ENCODE results near the gene KCNH2.

Gene KCNH2

GRCh38 chr7:150939052-150939451 lies 39.1 kb downstream of the KCNH2 start:
- no peaks in the 10 kb centered on the region for H3K36me3 Mint-ChIP-seq (ENCODE audit: low read depth)

DNA sequence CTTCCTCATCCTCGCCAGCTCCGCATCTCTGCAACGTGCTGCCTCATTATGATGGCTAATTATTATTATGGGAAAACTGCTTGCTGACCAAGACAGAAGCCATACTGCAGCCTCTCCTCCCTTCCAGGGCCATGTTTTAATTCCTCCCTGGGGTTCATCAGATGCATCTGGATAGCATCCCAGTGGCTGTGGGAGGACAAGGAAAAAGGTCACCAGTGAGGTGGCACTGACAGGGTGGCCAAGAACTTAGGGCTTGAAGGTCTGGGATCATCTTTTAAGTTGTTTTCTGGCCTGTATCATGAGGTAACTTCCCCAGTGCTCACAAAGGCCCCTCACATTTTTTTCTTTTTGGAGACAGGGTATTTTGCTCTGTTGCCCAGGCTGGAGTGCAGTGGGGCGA lies 39.6 kb downstream of the KCNH2 start:
- H3K36me3 Mint-ChIP-seq (ENCODE audit: low read depth) = no peaks in the 10 kb centered on the region
- no peak for ATAC-seq
- H3K4me3 Mint-ChIP-seq = peak overlapping the region; percentile 48
- no peak overlapping the region for H3K27ac Mint-ChIP-seq
- H3K27me3 Mint-ChIP-seq = no peaks in the 10 kb centered on the region
- no peak for DNase-seq
- H3K4me1 Mint-ChIP-seq = peaks cover 30% of the 10 kb centered on the region
- H3K9me3 Mint-ChIP-seq = no peaks in the 10 kb centered on the region

More at GRCh38 chr7:150939052-150939451, 39.1 kb downstream of the KCNH2 start:
- Mint-ChIP-seq H3K27ac (no peak overlapping the region), H3K4me1 (peaks cover 30% of the 10 kb centered on the region), H3K9me3 (no peaks in the 10 kb centered on the region), H3K27me3 (no peaks in the 10 kb centered on the region), H3K4me3 (no peak overlapping the region)
- ATAC-seq = no peak
- no peak for DNase-seq

DNA sequence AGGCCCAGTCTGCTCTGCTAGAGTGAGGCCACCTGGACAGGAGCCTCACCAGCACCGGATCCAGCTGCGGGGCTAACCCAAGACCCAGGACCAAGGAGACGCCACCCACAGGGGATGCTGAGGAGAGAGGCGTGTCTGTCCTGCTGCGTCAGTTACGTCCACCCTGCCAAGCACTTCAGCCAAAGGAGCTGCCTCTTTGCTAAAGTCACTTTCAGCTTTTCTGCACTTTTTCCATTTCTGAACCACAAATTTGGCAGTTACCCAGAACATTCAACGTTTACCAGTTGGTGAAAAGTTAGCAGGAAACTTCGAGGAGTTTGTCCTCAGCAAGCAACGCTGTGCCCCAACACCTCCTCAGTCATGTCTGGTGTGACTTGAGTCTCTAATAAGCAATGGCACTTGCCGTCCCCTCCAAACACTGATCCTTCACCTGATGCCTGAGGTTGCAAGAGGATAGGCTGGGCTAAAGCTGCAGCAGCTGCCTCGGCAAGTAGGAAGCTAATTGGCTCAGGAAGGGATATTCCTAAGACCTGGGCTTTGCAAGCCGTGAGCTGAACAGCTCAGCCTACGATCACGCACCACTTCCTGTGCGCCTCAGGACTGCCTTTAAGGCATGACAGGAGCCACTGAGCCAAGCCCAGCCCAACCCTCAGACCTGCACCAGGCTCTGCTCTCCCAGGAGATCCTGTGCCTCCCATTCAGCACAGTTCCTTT lies 40.1 kb downstream of the KCNH2 start:
- H3K4me1 Mint-ChIP-seq = peaks cover 30% of the 10 kb centered on the region
- ATAC-seq = peak; percentile 75
- H3K36me3 Mint-ChIP-seq (ENCODE audit: low read depth) = no peaks in the 10 kb centered on the region
- peak; percentile 37 for DNase-seq
- peak overlapping the region; percentile 48 for H3K4me3 Mint-ChIP-seq
- H3K27ac Mint-ChIP-seq = no peak overlapping the region
- H3K9me3 Mint-ChIP-seq = no peaks in the 10 kb centered on the region
- H3K27me3 Mint-ChIP-seq = no peaks in the 10 kb centered on the region

DNA sequence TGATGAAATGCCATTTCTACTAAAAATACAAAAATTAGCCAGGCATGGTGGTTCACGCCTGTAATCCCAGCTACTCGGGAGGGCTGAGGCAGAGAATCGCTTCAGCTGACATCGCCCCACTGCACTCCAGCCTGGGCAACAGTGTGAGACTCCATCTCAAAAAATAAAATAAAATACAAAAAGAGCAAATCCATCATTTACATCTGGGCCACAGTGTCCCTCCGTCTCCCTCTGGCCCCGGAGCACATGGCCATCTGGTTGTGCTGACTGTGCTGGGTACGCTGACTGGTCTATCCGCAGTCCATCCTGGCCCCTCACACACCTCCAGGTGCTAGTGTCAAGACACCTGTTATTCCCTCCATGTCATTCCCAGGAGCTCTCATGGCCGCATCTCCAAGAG lies 42.1 kb downstream of the KCNH2 start:
- H3K27ac Mint-ChIP-seq = no peak overlapping the region
- no peaks in the 10 kb centered on the region for H3K9me3 Mint-ChIP-seq
- no peak for DNase-seq
- no peaks in the 10 kb centered on the region for H3K27me3 Mint-ChIP-seq
- ATAC-seq = no peak
- H3K4me3 Mint-ChIP-seq = no peak overlapping the region
- no peaks in the 10 kb centered on the region for H3K36me3 Mint-ChIP-seq (ENCODE audit: low read depth)
- H3K4me1 Mint-ChIP-seq = peaks cover 23% of the 10 kb centered on the region

DNA sequence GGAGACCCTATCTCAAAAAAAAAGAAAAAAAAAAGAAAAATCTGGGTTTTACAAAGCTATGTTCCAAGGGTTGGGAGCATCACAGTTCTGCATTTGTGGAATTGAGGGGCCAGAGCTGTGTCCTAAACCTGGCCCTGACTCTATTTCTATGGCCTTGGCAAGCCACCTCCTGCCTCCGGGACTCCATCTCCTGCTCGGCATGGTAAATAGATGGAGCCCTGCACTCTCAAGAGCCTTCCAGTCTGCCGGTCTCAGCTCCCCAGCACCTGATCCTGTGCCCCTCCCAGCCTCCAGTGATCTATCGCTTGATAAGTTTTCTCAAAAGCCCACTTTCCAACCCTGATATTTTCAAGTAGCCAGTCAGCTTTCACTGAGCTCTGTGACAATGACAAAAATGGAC lies 43.0 kb downstream of the KCNH2 start:
- Mint-ChIP-seq H3K9me3 (no peaks in the 10 kb centered on the region), H3K27ac (no peak overlapping the region), H3K4me3 (no peak overlapping the region), H3K4me1 (peaks cover 26% of the 10 kb centered on the region), H3K27me3 (peaks cover 2% of the 10 kb centered on the region), H3K36me3 (ENCODE audit: low read depth) (no peaks in the 10 kb centered on the region)
- DNase-seq = no peak
- ATAC-seq = no peak

DNA sequence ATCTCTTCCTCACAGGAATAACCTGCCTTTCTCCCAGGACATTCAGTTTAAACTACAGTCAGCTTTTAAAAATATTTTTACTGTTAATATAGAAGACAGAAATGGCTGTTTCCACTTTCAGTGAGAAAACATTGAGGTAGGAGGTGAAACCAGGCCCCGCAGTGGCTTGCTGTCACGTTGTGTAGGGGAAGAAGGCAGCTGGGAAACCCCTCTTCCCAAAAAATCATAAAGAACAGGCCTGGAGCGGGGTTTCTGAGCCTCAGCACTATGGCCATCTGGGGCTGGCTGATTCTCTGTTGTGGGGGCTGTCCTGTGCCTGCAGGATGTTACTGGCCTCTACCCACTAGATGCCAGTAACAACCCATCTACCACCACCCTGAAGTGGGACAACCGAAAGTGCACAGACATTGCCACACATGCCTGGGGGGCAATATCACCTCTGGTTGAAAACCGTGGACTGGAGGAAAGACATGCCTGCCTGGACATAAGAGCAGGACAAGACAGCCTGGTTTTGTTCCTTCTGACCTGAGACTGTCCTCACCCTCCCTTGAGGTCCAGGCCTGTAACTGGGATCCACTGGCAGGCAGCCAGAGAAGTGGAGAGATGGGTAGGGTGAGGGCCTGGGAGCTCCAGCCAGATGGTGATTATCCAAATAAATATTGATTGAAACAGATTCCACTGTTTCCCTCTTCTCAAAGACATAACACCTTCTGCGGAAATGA lies 43.9 kb downstream of the KCNH2 start:
- no peak for ATAC-seq
- H3K4me3 Mint-ChIP-seq = no peak overlapping the region
- H3K36me3 Mint-ChIP-seq (ENCODE audit: low read depth) = no peaks in the 10 kb centered on the region
- H3K4me1 Mint-ChIP-seq = peaks cover 24% of the 10 kb centered on the region
- no peak for DNase-seq
- peaks cover 3% of the 10 kb centered on the region for H3K27me3 Mint-ChIP-seq
- H3K27ac Mint-ChIP-seq = no peak overlapping the region
- no peaks in the 10 kb centered on the region for H3K9me3 Mint-ChIP-seq

- H3K4me3 Mint-ChIP-seq = no peak overlapping the region
- H3K27me3 Mint-ChIP-seq = peaks cover 3% of the 10 kb centered on the region
- no peaks in the 10 kb centered on the region for H3K36me3 Mint-ChIP-seq (ENCODE audit: low read depth)
- DNase-seq = peak; percentile 27
- H3K27ac Mint-ChIP-seq = no peak overlapping the region
- peaks cover 8% of the 10 kb centered on the region for H3K4me1 Mint-ChIP-seq
- ATAC-seq = peak; percentile 38
- H3K9me3 Mint-ChIP-seq = no peaks in the 10 kb centered on the region
Observed at GRCh38 chr7:150931199-150931869, 46.8 kb downstream of the KCNH2 start.

DNA sequence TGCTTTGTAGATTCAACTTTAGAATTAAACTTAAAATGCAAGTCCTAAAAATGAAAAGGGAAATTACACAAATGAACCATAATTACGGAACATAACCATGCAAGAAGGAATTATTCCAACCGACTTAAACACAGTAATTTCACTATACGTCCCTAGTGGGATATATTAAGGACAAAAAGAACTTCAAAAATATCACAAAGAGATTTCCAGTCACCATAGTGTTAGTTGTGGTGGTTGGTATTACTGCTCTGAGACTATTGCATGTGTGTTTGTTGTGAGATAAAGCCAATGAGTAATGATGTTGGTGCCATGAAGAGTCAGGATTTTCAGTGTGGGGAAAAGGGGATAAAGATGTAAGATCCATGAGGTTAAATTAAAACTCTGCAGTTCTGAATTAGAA lies 49.6 kb downstream of the KCNH2 start:
- Mint-ChIP-seq H3K4me1 (peaks cover 16% of the 10 kb centered on the region), H3K9me3 (no peaks in the 10 kb centered on the region), H3K4me3 (no peak overlapping the region), H3K27me3 (peaks cover 9% of the 10 kb centered on the region), H3K36me3 (ENCODE audit: low read depth) (no peaks in the 10 kb centered on the region), H3K27ac (no peak overlapping the region)
- ATAC-seq = no peak
- no peak for DNase-seq

DNA sequence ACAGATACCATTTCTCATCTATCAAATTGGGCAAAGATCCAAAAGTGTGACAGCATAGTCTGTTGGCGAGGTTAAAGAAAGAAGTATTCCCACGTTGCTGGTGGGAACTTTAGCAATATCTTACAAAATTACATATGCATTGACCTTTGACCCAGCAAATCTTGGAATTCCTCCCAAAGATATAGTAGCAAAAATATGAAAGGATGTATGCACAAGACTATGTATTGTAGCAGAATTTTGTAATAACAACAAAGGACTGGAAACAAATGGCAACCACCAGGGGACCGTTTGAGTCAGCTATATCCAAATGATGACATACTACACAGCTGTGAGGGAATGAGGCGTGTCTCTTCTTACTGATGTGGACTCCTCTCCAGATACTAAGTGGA lies 50.2 kb downstream of the KCNH2 start:
- DNase-seq = no peak
- peak; percentile 77 for ATAC-seq
- H3K4me3 Mint-ChIP-seq = no peak overlapping the region
- no peak overlapping the region for H3K27ac Mint-ChIP-seq
- peaks cover 9% of the 10 kb centered on the region for H3K27me3 Mint-ChIP-seq
- H3K36me3 Mint-ChIP-seq (ENCODE audit: low read depth) = no peaks in the 10 kb centered on the region
- H3K9me3 Mint-ChIP-seq = no peaks in the 10 kb centered on the region
- peaks cover 20% of the 10 kb centered on the region for H3K4me1 Mint-ChIP-seq

GRCh38 chr7:150927157-150927955 lies 50.8 kb downstream of the KCNH2 start:
- no peak for DNase-seq
- H3K36me3 Mint-ChIP-seq (ENCODE audit: low read depth) = no peaks in the 10 kb centered on the region
- no peaks in the 10 kb centered on the region for H3K9me3 Mint-ChIP-seq
- ATAC-seq = peak; percentile 25
- peaks cover 20% of the 10 kb centered on the region for H3K4me1 Mint-ChIP-seq
- H3K4me3 Mint-ChIP-seq = no peak overlapping the region
- H3K27me3 Mint-ChIP-seq = peaks cover 11% of the 10 kb centered on the region
- no peak overlapping the region for H3K27ac Mint-ChIP-seq

GRCh38 chr7:150926066-150926465 lies 52.1 kb downstream of the KCNH2 start:
- DNase-seq = no peak
- H3K27ac Mint-ChIP-seq = no peak overlapping the region
- H3K27me3 Mint-ChIP-seq = peaks cover 11% of the 10 kb centered on the region
- H3K36me3 Mint-ChIP-seq (ENCODE audit: low read depth) = no peaks in the 10 kb centered on the region
- H3K4me3 Mint-ChIP-seq = no peak overlapping the region
- no peaks in the 10 kb centered on the region for H3K9me3 Mint-ChIP-seq
- ATAC-seq = no peak
- peaks cover 16% of the 10 kb centered on the region for H3K4me1 Mint-ChIP-seq

- ATAC-seq (no peak), DNase-seq (no peak)
- H3K27me3 Mint-ChIP-seq = peaks cover 9% of the 10 kb centered on the region
- H3K9me3 Mint-ChIP-seq = no peaks in the 10 kb centered on the region
- H3K27ac Mint-ChIP-seq = no peak overlapping the region
- no peak overlapping the region for H3K4me3 Mint-ChIP-seq
- peaks cover 12% of the 10 kb centered on the region for H3K4me1 Mint-ChIP-seq
- H3K36me3 Mint-ChIP-seq (ENCODE audit: low read depth) = no peaks in the 10 kb centered on the region
Observed at GRCh38 chr7:150924369-150924781, 53.7 kb downstream of the KCNH2 start.

GRCh38 chr7:150923802-150924201 lies 54.3 kb downstream of the KCNH2 start:
- Mint-ChIP-seq H3K27me3 (peaks cover 13% of the 10 kb centered on the region), H3K36me3 (ENCODE audit: low read depth) (no peaks in the 10 kb centered on the region)
- ATAC-seq = no peak

GRCh38 chr7:150923196-150923595 lies 54.9 kb downstream of the KCNH2 start:
- Mint-ChIP-seq H3K4me3 (no peak overlapping the region), H3K9me3 (no peaks in the 10 kb centered on the region), H3K27me3 (peaks cover 17% of the 10 kb centered on the region), H3K36me3 (ENCODE audit: low read depth) (no peaks in the 10 kb centered on the region), H3K4me1 (peaks cover 12% of the 10 kb centered on the region), H3K27ac (no peak overlapping the region)
- no peak for DNase-seq
- no peak for ATAC-seq

More at GRCh38 chr7:150923802-150924201, 54.3 kb downstream of the KCNH2 start:
- Mint-ChIP-seq H3K9me3 (no peaks in the 10 kb centered on the region), H3K4me3 (no peak overlapping the region), H3K4me1 (peaks cover 12% of the 10 kb centered on the region), H3K27ac (no peak overlapping the region)
- no peak for DNase-seq

Data from activated naive CD8-positive, alpha-beta T cell treated with anti-CD3 and anti-CD28 coated beads, Interleukin-2, amount 50 U/mL, for 24 hours (primary cell).